IMR-90 (cell line): Measurements from ENCODE around the gene ABCC5. TPM values are rescaled to one million over a fixed set of nuclear protein-coding genes. Genes with fewer than 3 reads are reported as not detected.

ENCODE experiments used
- ATAC-seq: fragments of 200-7000 bp; cut with Tn5 transposase; 2 replicates; pipeline ENCODE4 v1.9.1; 2020; ENCODE audit warnings: low read depth, mild to moderate bottlenecking, moderate library complexity
- BruUV-seq: library from RNA; stranded (reverse); fragments of 400-500 nt; replicated peaks from 2 replicates; lab custom pipeline; 2021; lab: Mats Ljungman, UMichigan
- CTCF ChIA-PET: fragments of 300-600 bp; formaldehyde crosslinking; extraction: SDS; loops from one replicate; lab custom pipeline; 2021; ENCODE audit warnings: antibody characterized with exemption; lab: Yijun Ruan, JAX
- POLR2A ChIA-PET: fragments of 300-600 bp; sonication (Branson Sonifier 250); formaldehyde crosslinking; loops from one replicate; lab custom pipeline; 2022; ENCODE audit warnings: antibody characterized with exemption; ENCODE audit not compliant: unreplicated experiment; lab: Charles Lee
- DNase-seq: peaks from one replicate; pipeline ENCODE4 v3.0.0; 2013
- H2AFZ ChIP-seq: replicated peaks from 2 replicates; pipeline ENCODE3; 2013; ENCODE audit warnings: low read length, mild to moderate bottlenecking; ENCODE audit not compliant: poor library complexity
- H2AK5ac ChIP-seq: 2 replicates; pipeline ENCODE4 v1.6.1; 2013; ENCODE audit warnings: low read depth, low read length, inconsistent platforms
- H2AK9ac ChIP-seq: replicated peaks from 2 replicates; pipeline ENCODE3; 2013; ENCODE audit warnings: mild to moderate bottlenecking, low read depth, low read length, moderate library complexity; ENCODE audit not compliant: poor library complexity
- H2BK120ac ChIP-seq: 2 replicates; pipeline ENCODE4 v1.6.1; 2013; ENCODE audit warnings: low read depth, low read length, inconsistent platforms
- H2BK15ac ChIP-seq: 3 replicates; pipeline ENCODE4 v1.6.1; 2013; ENCODE audit warnings: low read depth, low read length, inconsistent platforms
- H2BK20ac ChIP-seq: 2 replicates; pipeline ENCODE4 v1.6.1; 2013; ENCODE audit warnings: low read depth, mild to moderate bottlenecking, inconsistent platforms, low read length, moderate library complexity
- H2BK5ac ChIP-seq: 2 replicates; pipeline ENCODE4 v1.6.1; 2013; ENCODE audit warnings: mild to moderate bottlenecking, low read depth, low read length, inconsistent platforms; ENCODE audit not compliant: poor library complexity, severe bottlenecking
- H3K14ac ChIP-seq: replicated peaks from 2 replicates; pipeline ENCODE4 v1.6.1; 2013; ENCODE audit warnings: low read depth, low read length, inconsistent platforms
- H3K18ac ChIP-seq: 2 replicates; pipeline ENCODE4 v1.6.1; 2013; ENCODE audit warnings: low read depth, low read length, control low read depth
- H3K23ac ChIP-seq: 2 replicates; pipeline ENCODE4 v1.6.1; 2013; ENCODE audit warnings: low read depth, low read length, inconsistent platforms
- H3K27ac ChIP-seq: 2 replicates; pipeline ENCODE4 v1.5.1; 2013; ENCODE audit warnings: mild to moderate bottlenecking, control low read depth, low read length; ENCODE audit not compliant: insufficient read depth
- H3K27me3 ChIP-seq: 2 replicates; pipeline ENCODE4 v1.6.1; 2013; ENCODE audit warnings: low read length; ENCODE audit not compliant: control insufficient read depth, insufficient read depth
- H3K36me3 ChIP-seq: 2 replicates; pipeline ENCODE4 v1.6.1; 2013; ENCODE audit warnings: low read length, mixed read lengths; ENCODE audit not compliant: control insufficient read depth, insufficient read depth
- H3K4ac ChIP-seq: 2 replicates; pipeline ENCODE4 v1.6.1; 2013; ENCODE audit warnings: low read depth, low read length, inconsistent platforms
- H3K4me1 ChIP-seq: 2 replicates; pipeline ENCODE4 v1.6.1; 2013; ENCODE audit warnings: low read length, mixed read lengths; ENCODE audit not compliant: control insufficient read depth, insufficient read depth
- H3K4me2 ChIP-seq: 2 replicates; pipeline ENCODE4 v1.6.1; 2013; ENCODE audit warnings: low read depth, mild to moderate bottlenecking, control low read depth, low read length, moderate library complexity
- H3K4me3 ChIP-seq: 2 replicates; pipeline ENCODE4 v1.5.1; 2013; ENCODE audit warnings: low read depth, mild to moderate bottlenecking, control low read depth, low read length, moderate library complexity; ENCODE audit not compliant: insufficient read depth
- H3K56ac ChIP-seq: 2 replicates; pipeline ENCODE4 v1.6.1; 2013; ENCODE audit warnings: low read length, inconsistent platforms; ENCODE audit not compliant: insufficient read depth; ENCODE audit errors: extremely low read depth
- H3K79me1 ChIP-seq, 2 experiments: 2 replicates each; pipeline ENCODE4 v1.6.1; 2013; ENCODE audit warnings: low read length in 2 of 2, inconsistent platforms in 1 of 2, low read depth in 1 of 2
- H3K9ac ChIP-seq: 2 replicates; pipeline ENCODE4 v1.6.1; 2013; ENCODE audit warnings: low read depth, low read length, control low read depth
- H3K9me1 ChIP-seq: 2 replicates; pipeline ENCODE4 v1.6.1; 2013; ENCODE audit warnings: low read length, inconsistent platforms; ENCODE audit not compliant: insufficient read depth
- H3K9me3 ChIP-seq: 2 replicates; pipeline ENCODE4 v1.6.1; 2013; ENCODE audit warnings: low read length; ENCODE audit not compliant: control insufficient read depth, insufficient read depth
- H4K20me1 ChIP-seq: 2 replicates; pipeline ENCODE4 v1.6.1; 2013; ENCODE audit warnings: low read length, inconsistent platforms; ENCODE audit not compliant: insufficient read depth
- H4K5ac ChIP-seq: 2 replicates; pipeline ENCODE4 v1.6.1; 2013; ENCODE audit warnings: mild to moderate bottlenecking, low read depth, low read length, control low read depth
- H4K8ac ChIP-seq, 2 experiments: 2 replicates each; pipeline ENCODE4 v1.6.1; 2013; ENCODE audit warnings: low read depth in 2 of 2, low read length in 2 of 2, control low read depth in 1 of 2, inconsistent platforms in 1 of 2
- H4K91ac ChIP-seq: 2 replicates; pipeline ENCODE4 v1.6.1; 2013; ENCODE audit warnings: low read depth, low read length, inconsistent platforms; ENCODE audit not compliant: insufficient read depth
- BHLHE40 ChIP-seq: fragments of 150-350 bp; IDR thresholded peaks from 2 replicates; pipeline ENCODE4 v1.6.1; 2016; ENCODE audit warnings: mild to moderate bottlenecking, low read depth, low read length
- CHD1 ChIP-seq: IDR thresholded peaks from 2 replicates; pipeline ENCODE4 v1.6.1; 2012; ENCODE audit warnings: low read depth, low read length, improper control_type of control experiment
- FOS ChIP-seq: fragments of 150-350 bp; IDR thresholded peaks from 2 replicates; pipeline ENCODE4 v1.6.1; 2016; ENCODE audit warnings: low read depth, low read length
- MAFK ChIP-seq: IDR thresholded peaks from 2 replicates; pipeline ENCODE4 v1.6.1; 2012; ENCODE audit warnings: low read depth, low read length, improper control_type of control experiment
- MXI1 ChIP-seq: IDR thresholded peaks from 2 replicates; pipeline ENCODE4 v1.6.1; 2012; ENCODE audit warnings: low read depth, mild to moderate bottlenecking, low read length, moderate library complexity, borderline replicate concordance
- NFE2L2 ChIP-seq: fragments of 150-350 bp; IDR thresholded peaks from 2 replicates; pipeline ENCODE4 v1.6.1; 2016; ENCODE audit warnings: low read depth, mild to moderate bottlenecking, low read length
- POLR2A ChIP-seq: IDR thresholded peaks from 2 replicates; pipeline ENCODE4 v1.6.1; 2012; ENCODE audit warnings: mild to moderate bottlenecking, low read depth, low read length
- RAD21 ChIP-seq: IDR thresholded peaks from 2 replicates; pipeline ENCODE4 v1.6.1; 2012; ENCODE audit warnings: low read length, improper control_type of control experiment
- RCOR1 ChIP-seq: IDR thresholded peaks from 2 replicates; pipeline ENCODE4 v1.6.1; 2012; ENCODE audit warnings: mild to moderate bottlenecking, low read length, improper control_type of control experiment; ENCODE audit not compliant: insufficient replicate concordance
- RFX5 ChIP-seq: IDR thresholded peaks from 2 replicates; pipeline ENCODE4 v1.8.0; 2012; ENCODE audit warnings: low read depth, mild to moderate bottlenecking, low read length, moderate library complexity
- SMC3 ChIP-seq: fragments of 150-350 bp; IDR thresholded peaks from 2 replicates; pipeline ENCODE4 v1.6.1; 2016; ENCODE audit warnings: low read depth, mild to moderate bottlenecking, antibody characterized with exemption, low read length, moderate library complexity
- WGBS, 2 experiments: methylation state at CpG; one replicate each; pipeline versions ENCODE4 v1.1.5 to v1.1.7; 2013; ENCODE audit warnings: missing lambda C conversion rate in 2 of 2; ENCODE audit not compliant: insufficient read length in 1 of 2; ENCODE audit errors: extremely low coverage in 2 of 2; 5-methylcytosine and 5-hydroxymethylcytosine counted together
- dilution Hi-C: fragments of 300-500 bp; cut with HindIII; formaldehyde crosslinking; loops from one replicate; pipeline ENCODE4 v1.14.3; 2018; ENCODE audit warnings: low sequenced_read_pairs; ENCODE audit not compliant: unreplicated experiment
- in situ Hi-C: fragments of 300-500 bp; cut with MboI; formaldehyde crosslinking; loops from 3 replicates; pipeline ENCODE4 v1.14.3; 2019; ENCODE audit warnings: low sequenced_read_pairs, inconsistent platforms, mixed read lengths
- intact Hi-C: fragments of 100-400 bp; cut with micrococcal nuclease; formaldehyde crosslinking; loops from 2 replicates; pipeline ENCODE4 v1.10.0; 2022
- polyA plus RNA-seq, 3 experiments: library from polyadenylated mRNA; depleted of rRNA; stranded (reverse); fragments of >200 nt; gene quantifications; 2 replicates each; pipeline ENCODE4 v1.2.3, GENCODE V29; 2012; ENCODE audit warnings: low replicate concordance in 1 of 3
- total RNA-seq: library from RNA; depleted of rRNA; stranded (reverse); fragments of >200 nt; gene quantifications from 2 replicates; pipeline ENCODE4 v1.2.3, GENCODE V29; 2012
- TF ChIP-seq, protein P1 (sequence below): fragments of 150-350 bp; IDR thresholded peaks from 2 replicates; pipeline ENCODE4 v1.6.1; 2017; ENCODE audit warnings: mild to moderate bottlenecking, antibody characterized with exemption, low read length, low read depth

The ABCC5 gene
- total and polyA plus RNA-seq, 2 of the 4 experiments (the other 2 are of a cell fraction), result 8.4 to 17.7 TPM

DNA sequence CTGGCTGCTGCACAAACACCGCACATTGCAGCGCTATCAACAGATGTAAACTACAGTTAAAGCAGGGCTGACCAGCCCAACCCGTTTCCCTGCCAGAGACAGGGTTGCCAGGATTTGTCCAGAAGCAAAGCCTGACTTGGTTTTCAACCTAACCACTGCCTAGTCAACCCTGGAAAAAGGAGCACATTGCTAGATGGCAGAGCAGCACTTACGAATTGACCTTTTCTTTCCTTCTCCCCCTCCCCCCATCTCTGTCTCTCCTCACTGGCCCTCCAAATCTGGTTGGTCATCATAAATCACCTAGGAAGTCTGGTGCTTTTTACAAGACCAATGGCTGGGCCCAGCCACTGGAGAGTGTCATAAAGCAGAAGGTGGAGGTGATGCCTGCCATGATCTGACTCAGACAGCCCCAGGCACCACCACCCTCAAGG is 51.3 kb downstream of the ABCC5 start:
- no peak overlapping the region for H2AK5ac ChIP-seq
- dilution Hi-C loops, result no loop called here

More for the DNA sequence above, 51.3 kb downstream of the ABCC5 start:
- H3K27ac ChIP-seq, result no peak overlapping the region
- ChIA-PET POLR2A (no interaction called here), CTCF (no interaction called here)
- no peak overlapping the region for H3K18ac ChIP-seq
- no peak overlapping the region for H2AFZ ChIP-seq
- H3K79me1 ChIP-seq, result no peaks in the 10 kb centered on the region
- H4K20me1 ChIP-seq, result no peaks in the 10 kb centered on the region
- H3K4me1 ChIP-seq, result peaks cover 3% of the 10 kb centered on the region; the same call in 1 of the 2 replicates
- peaks cover 48% of the 10 kb centered on the region for H3K36me3 ChIP-seq
- no peak overlapping the region for H2BK5ac ChIP-seq
- H4K5ac ChIP-seq, result no peak overlapping the region
- 98% methylated on average over 4 of the region's 4 CpGs; no CpG with 5 or more reads in 1 of the 2 experiments for WGBS, 2 experiments
- in situ Hi-C loops (no loop called here), intact Hi-C loops (no loop called here)
- no peak overlapping the region for H3K23ac ChIP-seq
- BruUV-seq, result no TSS peak
- H4K91ac ChIP-seq, result no peak overlapping the region
- H3K14ac ChIP-seq, result no peak overlapping the region
- TF ChIP-seq RAD21 (no peak), MAFK (no peak), RCOR1 (no peak), BHLHE40 (no peak), MXI1 (no peak), SMC3 (no peak), RFX5 (no peak), POLR2A (no peak), FOS (no peak), CHD1 (no peak), NFE2L2 (no peak)
- TF ChIP-seq, protein P1, sequence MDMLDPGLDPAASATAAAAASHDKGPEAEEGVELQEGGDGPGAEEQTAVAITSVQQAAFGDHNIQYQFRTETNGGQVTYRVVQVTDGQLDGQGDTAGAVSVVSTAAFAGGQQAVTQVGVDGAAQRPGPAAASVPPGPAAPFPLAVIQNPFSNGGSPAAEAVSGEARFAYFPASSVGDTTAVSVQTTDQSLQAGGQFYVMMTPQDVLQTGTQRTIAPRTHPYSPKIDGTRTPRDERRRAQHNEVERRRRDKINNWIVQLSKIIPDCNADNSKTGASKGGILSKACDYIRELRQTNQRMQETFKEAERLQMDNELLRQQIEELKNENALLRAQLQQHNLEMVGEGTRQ, result no peak
- no peak overlapping the region for H3K4ac ChIP-seq
- H4K8ac ChIP-seq, result no peak overlapping the region
- H2AK9ac ChIP-seq, result no peak overlapping the region
- no peaks in the 10 kb centered on the region for H3K9me3 ChIP-seq
- no peak for DNase-seq
- H3K4me2 ChIP-seq, result no peak overlapping the region
- H3K9ac ChIP-seq, result no peak overlapping the region
- no peak overlapping the region for H2BK15ac ChIP-seq
- no peak for ATAC-seq
- no peaks in the 10 kb centered on the region for H3K27me3 ChIP-seq
- no peak overlapping the region for H2BK120ac ChIP-seq
- H3K9me1 ChIP-seq, result peaks cover 4% of the 10 kb centered on the region; the same call in 1 of the 2 replicates
- H2BK20ac ChIP-seq, result no peak overlapping the region
- H3K56ac ChIP-seq, result no peak overlapping the region
- H3K4me3 ChIP-seq, result no peak overlapping the region
